GM20000 (cell line): Measurements from ENCODE around the gene SAPCD1.

Experiments used
- DNase-seq: peaks from one replicate; pipeline ENCODE4 v3.0.0; 2012; ENCODE audit warnings: low spot score
- TF ChIP-seq, protein P1 (sequence below): IDR thresholded peaks from 2 replicates; pipeline ENCODE4 v1.5.1; 2012; ENCODE audit warnings: mild to moderate bottlenecking, control low read depth; ENCODE audit errors: extremely low read depth, missing control alignments

Gene SAPCD1

DNA sequence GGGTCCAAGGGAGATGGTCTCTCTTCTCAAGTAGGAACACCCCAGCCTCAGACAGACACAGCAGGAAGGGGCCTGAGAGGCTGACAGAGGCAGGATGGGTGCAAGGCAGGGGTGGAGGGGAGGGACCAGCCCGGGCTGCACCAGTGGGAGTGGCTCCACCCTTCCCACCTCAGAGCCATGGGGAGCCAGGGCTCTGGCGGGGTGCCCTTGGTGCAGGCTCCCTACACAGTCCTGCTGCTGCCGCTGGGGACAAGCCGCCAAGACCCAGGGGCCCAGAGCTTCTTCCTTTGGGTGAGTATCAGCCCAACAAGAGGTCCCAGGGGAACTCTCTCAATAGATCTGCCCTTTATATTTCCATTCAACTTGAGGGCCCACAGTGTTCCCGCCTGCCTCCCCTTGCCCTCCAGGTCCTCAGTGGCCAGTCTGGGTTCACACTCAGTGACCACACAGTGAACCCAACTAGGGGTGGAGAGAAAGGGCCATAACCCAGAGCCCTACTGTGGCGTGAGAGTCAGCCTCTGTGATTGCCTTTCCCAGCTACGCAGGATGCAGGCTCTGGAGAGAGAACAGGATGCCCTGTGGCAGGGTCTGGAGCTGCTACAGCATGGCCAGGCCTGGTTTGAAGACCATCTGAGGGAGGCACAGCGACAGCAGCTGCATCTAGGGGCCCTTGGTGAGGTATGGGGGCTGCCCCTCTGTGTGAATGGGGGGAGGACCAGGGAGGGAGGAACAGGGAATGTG lies 592 bp downstream of the SAPCD1 start:
- TF ChIP-seq, protein P1, sequence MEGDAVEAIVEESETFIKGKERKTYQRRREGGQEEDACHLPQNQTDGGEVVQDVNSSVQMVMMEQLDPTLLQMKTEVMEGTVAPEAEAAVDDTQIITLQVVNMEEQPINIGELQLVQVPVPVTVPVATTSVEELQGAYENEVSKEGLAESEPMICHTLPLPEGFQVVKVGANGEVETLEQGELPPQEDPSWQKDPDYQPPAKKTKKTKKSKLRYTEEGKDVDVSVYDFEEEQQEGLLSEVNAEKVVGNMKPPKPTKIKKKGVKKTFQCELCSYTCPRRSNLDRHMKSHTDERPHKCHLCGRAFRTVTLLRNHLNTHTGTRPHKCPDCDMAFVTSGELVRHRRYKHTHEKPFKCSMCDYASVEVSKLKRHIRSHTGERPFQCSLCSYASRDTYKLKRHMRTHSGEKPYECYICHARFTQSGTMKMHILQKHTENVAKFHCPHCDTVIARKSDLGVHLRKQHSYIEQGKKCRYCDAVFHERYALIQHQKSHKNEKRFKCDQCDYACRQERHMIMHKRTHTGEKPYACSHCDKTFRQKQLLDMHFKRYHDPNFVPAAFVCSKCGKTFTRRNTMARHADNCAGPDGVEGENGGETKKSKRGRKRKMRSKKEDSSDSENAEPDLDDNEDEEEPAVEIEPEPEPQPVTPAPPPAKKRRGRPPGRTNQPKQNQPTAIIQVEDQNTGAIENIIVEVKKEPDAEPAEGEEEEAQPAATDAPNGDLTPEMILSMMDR = no peak
- DNase-seq = no peak

DNA sequence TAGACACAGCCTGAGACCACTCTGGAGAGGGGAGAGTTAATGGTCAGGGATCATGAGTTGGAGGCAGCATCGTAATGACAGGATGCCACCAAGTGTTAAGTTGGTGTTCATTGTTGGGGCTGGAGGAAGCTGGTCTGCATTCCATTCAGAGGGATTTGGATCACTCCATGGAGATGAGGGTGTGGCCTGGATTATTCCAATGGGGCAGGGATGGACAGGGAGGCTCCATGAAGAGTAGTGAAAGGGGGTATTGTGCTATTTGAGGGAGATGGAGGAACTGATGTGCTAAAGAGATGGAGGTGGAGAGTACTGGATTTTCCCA lies 1.1 kb downstream of the SAPCD1 start:
- TF ChIP-seq, protein P1 = no peak
- DNase-seq = no peak

DNA sequence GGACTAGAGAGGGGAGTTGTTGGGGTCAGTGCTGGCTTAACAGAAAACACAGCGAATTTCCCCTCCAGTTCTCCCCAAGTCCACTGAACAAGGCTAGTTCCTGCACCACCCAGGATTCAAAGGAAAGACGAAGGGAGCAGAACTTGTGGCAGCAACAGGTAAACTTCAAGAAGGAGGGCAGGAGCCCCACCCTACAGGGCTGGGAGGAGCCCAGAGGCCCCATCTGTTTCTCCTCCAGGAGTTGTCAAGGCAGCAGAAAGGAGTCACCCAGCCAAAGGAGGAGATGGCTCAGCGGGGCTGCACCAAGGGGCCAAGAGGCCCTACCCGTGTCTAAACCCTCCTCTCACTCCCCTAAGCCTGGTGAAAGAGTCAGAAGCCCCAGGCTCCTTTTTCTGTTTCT lies 1.7 kb downstream of the SAPCD1 start:
- no peak for DNase-seq
- TF ChIP-seq, protein P1 = no peak

DNA sequence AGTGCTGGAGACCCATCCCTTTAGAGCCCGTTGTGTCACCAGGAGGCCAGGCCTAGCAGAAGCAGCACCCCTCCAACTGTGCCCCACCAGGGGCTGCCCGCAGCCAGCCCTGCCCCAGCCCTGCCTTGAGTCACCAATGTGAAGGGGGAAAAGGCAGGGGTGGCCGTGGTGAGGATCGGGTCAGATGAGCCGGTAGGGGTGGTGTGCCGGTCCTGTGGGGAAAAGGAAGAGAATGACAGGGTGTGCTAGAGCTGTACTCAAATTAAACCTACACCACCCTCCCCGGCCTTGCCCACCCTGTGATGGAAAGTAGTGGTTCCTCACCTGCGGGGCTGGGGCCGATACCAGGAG lies 3.1 kb downstream of the SAPCD1 start:
- TF ChIP-seq, protein P1 = no peak
- no peak for DNase-seq

GRCh38 chr6:31765910-31766794 lies 3.7 kb downstream of the SAPCD1 start:
- DNase-seq = no peak
- TF ChIP-seq, protein P1 = no peak

DNA sequence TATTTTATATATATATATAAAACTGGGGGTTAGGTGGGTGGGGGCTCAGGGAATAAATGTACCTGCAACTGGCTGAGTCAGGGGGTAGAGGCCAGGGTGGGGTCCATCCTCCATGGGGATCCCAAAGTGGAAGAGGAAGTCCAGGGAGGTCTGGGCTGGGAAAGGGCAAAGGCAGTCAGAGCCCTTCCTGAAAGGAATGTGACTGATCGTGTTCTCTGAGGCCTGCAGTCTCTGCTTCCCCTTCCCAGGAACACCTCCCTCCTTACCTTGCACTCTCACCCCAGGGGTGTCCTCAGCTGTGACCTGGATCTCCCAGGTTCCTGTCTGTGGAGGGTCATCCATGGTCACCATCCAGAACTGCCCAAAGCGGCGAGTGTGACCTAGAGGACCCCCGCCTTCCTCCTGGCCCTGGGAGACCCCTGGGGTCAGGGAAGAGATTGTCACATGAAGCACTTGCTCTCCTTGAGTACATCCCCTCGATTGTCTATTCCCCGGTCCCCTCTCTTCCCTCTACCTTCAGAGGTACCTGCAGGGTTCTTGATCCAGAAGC lies 4.7 kb downstream of the SAPCD1 start:
- TF ChIP-seq, protein P1 = no peak
- no peak for DNase-seq

DNA sequence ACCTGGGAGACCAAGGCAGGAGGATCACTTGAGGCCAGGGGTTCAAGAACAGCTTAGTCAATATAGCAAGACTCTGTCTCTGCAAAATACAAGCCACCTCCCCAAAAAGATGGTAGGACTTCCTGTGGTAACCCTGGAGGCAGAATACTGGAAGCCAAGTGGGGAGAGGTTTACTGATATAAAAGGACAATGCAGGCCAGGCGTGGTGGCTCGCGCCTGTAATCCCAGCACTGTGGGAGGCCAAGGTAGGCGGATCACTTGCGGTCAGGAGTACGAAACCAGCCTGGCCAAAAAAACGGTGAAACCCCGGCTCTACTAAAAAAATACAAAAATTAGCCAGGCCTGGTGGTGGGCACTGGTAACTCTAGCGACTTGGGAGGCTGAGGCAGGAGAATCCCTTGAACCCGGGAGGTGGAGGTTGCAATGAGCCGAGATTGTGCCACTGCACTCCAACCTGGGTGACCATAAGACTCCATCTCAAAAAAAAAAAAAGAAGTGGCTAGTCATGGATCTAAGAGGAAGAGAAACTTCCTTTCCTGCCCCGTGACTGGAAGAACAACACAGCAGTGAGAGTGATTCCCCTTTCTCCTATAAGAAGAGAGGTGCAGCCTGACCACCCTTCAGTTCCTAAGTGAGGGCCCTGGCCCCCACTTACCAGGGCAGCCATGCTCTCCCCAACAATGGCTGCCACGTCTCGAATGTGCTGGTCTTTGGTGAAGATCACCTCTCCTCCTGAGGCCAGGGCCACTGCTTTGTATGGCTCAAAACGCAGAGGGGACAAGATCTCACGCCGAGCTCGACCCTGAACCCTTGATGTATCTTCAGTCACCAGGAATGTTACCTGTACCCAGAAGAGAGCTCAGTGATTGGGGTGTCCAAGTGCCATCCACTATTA lies 6.2 kb downstream of the SAPCD1 start:
- TF ChIP-seq, protein P1 = no peak
- no peak for DNase-seq
